IMR-90 (cell line): Measurements from ENCODE around the gene ARHGEF16. TPM values are rescaled to one million over a fixed set of nuclear protein-coding genes. Genes with fewer than 3 reads are reported as not detected.

Experiments
- ATAC-seq: fragments of 200-7000 bp; cut with Tn5 transposase; 2 replicates; pipeline ENCODE4 v1.9.1; 2020; ENCODE audit warnings: low read depth, mild to moderate bottlenecking, moderate library complexity
- BruUV-seq: library from RNA; stranded (reverse); fragments of 400-500 nt; replicated peaks from 2 replicates; lab custom pipeline; 2021; lab: Mats Ljungman, UMichigan
- CTCF ChIA-PET: fragments of 300-600 bp; formaldehyde crosslinking; extraction: SDS; loops from one replicate; lab custom pipeline; 2021; ENCODE audit warnings: antibody characterized with exemption; lab: Yijun Ruan, JAX
- POLR2A ChIA-PET: fragments of 300-600 bp; sonication (Branson Sonifier 250); formaldehyde crosslinking; loops from one replicate; lab custom pipeline; 2022; ENCODE audit warnings: antibody characterized with exemption; ENCODE audit not compliant: unreplicated experiment; lab: Charles Lee
- DNase-seq: peaks from one replicate; pipeline ENCODE4 v3.0.0; 2013
- H2AFZ ChIP-seq: replicated peaks from 2 replicates; pipeline ENCODE3; 2013; ENCODE audit warnings: low read length, mild to moderate bottlenecking; ENCODE audit not compliant: poor library complexity
- H2AK5ac ChIP-seq: 2 replicates; pipeline ENCODE4 v1.6.1; 2013; ENCODE audit warnings: low read depth, low read length, inconsistent platforms
- H2AK9ac ChIP-seq: replicated peaks from 2 replicates; pipeline ENCODE3; 2013; ENCODE audit warnings: mild to moderate bottlenecking, low read depth, low read length, moderate library complexity; ENCODE audit not compliant: poor library complexity
- H2BK120ac ChIP-seq: 2 replicates; pipeline ENCODE4 v1.6.1; 2013; ENCODE audit warnings: low read depth, low read length, inconsistent platforms
- H2BK15ac ChIP-seq: 3 replicates; pipeline ENCODE4 v1.6.1; 2013; ENCODE audit warnings: low read depth, low read length, inconsistent platforms
- H2BK20ac ChIP-seq: 2 replicates; pipeline ENCODE4 v1.6.1; 2013; ENCODE audit warnings: low read depth, mild to moderate bottlenecking, inconsistent platforms, low read length, moderate library complexity
- H2BK5ac ChIP-seq: 2 replicates; pipeline ENCODE4 v1.6.1; 2013; ENCODE audit warnings: mild to moderate bottlenecking, low read depth, low read length, inconsistent platforms; ENCODE audit not compliant: poor library complexity, severe bottlenecking
- H3K14ac ChIP-seq: replicated peaks from 2 replicates; pipeline ENCODE4 v1.6.1; 2013; ENCODE audit warnings: low read depth, low read length, inconsistent platforms
- H3K18ac ChIP-seq: 2 replicates; pipeline ENCODE4 v1.6.1; 2013; ENCODE audit warnings: low read depth, low read length, control low read depth
- H3K23ac ChIP-seq: 2 replicates; pipeline ENCODE4 v1.6.1; 2013; ENCODE audit warnings: low read depth, low read length, inconsistent platforms
- H3K27ac ChIP-seq: 2 replicates; pipeline ENCODE4 v1.5.1; 2013; ENCODE audit warnings: mild to moderate bottlenecking, control low read depth, low read length; ENCODE audit not compliant: insufficient read depth
- H3K27me3 ChIP-seq: 2 replicates; pipeline ENCODE4 v1.6.1; 2013; ENCODE audit warnings: low read length; ENCODE audit not compliant: control insufficient read depth, insufficient read depth
- H3K36me3 ChIP-seq: 2 replicates; pipeline ENCODE4 v1.6.1; 2013; ENCODE audit warnings: low read length, mixed read lengths; ENCODE audit not compliant: control insufficient read depth, insufficient read depth
- H3K4ac ChIP-seq: 2 replicates; pipeline ENCODE4 v1.6.1; 2013; ENCODE audit warnings: low read depth, low read length, inconsistent platforms
- H3K4me1 ChIP-seq: 2 replicates; pipeline ENCODE4 v1.6.1; 2013; ENCODE audit warnings: low read length, mixed read lengths; ENCODE audit not compliant: control insufficient read depth, insufficient read depth
- H3K4me2 ChIP-seq: 2 replicates; pipeline ENCODE4 v1.6.1; 2013; ENCODE audit warnings: low read depth, mild to moderate bottlenecking, control low read depth, low read length, moderate library complexity
- H3K4me3 ChIP-seq: 2 replicates; pipeline ENCODE4 v1.5.1; 2013; ENCODE audit warnings: low read depth, mild to moderate bottlenecking, control low read depth, low read length, moderate library complexity; ENCODE audit not compliant: insufficient read depth
- H3K56ac ChIP-seq: 2 replicates; pipeline ENCODE4 v1.6.1; 2013; ENCODE audit warnings: low read length, inconsistent platforms; ENCODE audit not compliant: insufficient read depth; ENCODE audit errors: extremely low read depth
- H3K79me1 ChIP-seq, 2 experiments: 2 replicates each; pipeline ENCODE4 v1.6.1; 2013; ENCODE audit warnings: low read length in 2 of 2, inconsistent platforms in 1 of 2, low read depth in 1 of 2
- H3K9ac ChIP-seq: 2 replicates; pipeline ENCODE4 v1.6.1; 2013; ENCODE audit warnings: low read depth, low read length, control low read depth
- H3K9me1 ChIP-seq: 2 replicates; pipeline ENCODE4 v1.6.1; 2013; ENCODE audit warnings: low read length, inconsistent platforms; ENCODE audit not compliant: insufficient read depth
- H3K9me3 ChIP-seq: 2 replicates; pipeline ENCODE4 v1.6.1; 2013; ENCODE audit warnings: low read length; ENCODE audit not compliant: control insufficient read depth, insufficient read depth
- H4K20me1 ChIP-seq: 2 replicates; pipeline ENCODE4 v1.6.1; 2013; ENCODE audit warnings: low read length, inconsistent platforms; ENCODE audit not compliant: insufficient read depth
- H4K5ac ChIP-seq: 2 replicates; pipeline ENCODE4 v1.6.1; 2013; ENCODE audit warnings: mild to moderate bottlenecking, low read depth, low read length, control low read depth
- H4K8ac ChIP-seq, 2 experiments: 2 replicates each; pipeline ENCODE4 v1.6.1; 2013; ENCODE audit warnings: low read depth in 2 of 2, low read length in 2 of 2, control low read depth in 1 of 2, inconsistent platforms in 1 of 2
- H4K91ac ChIP-seq: 2 replicates; pipeline ENCODE4 v1.6.1; 2013; ENCODE audit warnings: low read depth, low read length, inconsistent platforms; ENCODE audit not compliant: insufficient read depth
- BHLHE40 ChIP-seq: fragments of 150-350 bp; IDR thresholded peaks from 2 replicates; pipeline ENCODE4 v1.6.1; 2016; ENCODE audit warnings: mild to moderate bottlenecking, low read depth, low read length
- CEBPB ChIP-seq: IDR thresholded peaks from 2 replicates; pipeline ENCODE4 v1.6.1; 2012; ENCODE audit warnings: low read depth, low read length, improper control_type of control experiment
- CHD1 ChIP-seq: IDR thresholded peaks from 2 replicates; pipeline ENCODE4 v1.6.1; 2012; ENCODE audit warnings: low read depth, low read length, improper control_type of control experiment
- FOS ChIP-seq: fragments of 150-350 bp; IDR thresholded peaks from 2 replicates; pipeline ENCODE4 v1.6.1; 2016; ENCODE audit warnings: low read depth, low read length
- MAFK ChIP-seq: IDR thresholded peaks from 2 replicates; pipeline ENCODE4 v1.6.1; 2012; ENCODE audit warnings: low read depth, low read length, improper control_type of control experiment
- MAZ ChIP-seq: IDR thresholded peaks from 2 replicates; pipeline ENCODE4 v1.6.1; 2012; ENCODE audit warnings: low read depth, mild to moderate bottlenecking, low read length, improper control_type of control experiment, moderate library complexity, borderline replicate concordance
- MXI1 ChIP-seq: IDR thresholded peaks from 2 replicates; pipeline ENCODE4 v1.6.1; 2012; ENCODE audit warnings: low read depth, mild to moderate bottlenecking, low read length, moderate library complexity, borderline replicate concordance
- NFE2L2 ChIP-seq: fragments of 150-350 bp; IDR thresholded peaks from 2 replicates; pipeline ENCODE4 v1.6.1; 2016; ENCODE audit warnings: low read depth, mild to moderate bottlenecking, low read length
- RAD21 ChIP-seq: IDR thresholded peaks from 2 replicates; pipeline ENCODE4 v1.6.1; 2012; ENCODE audit warnings: low read length, improper control_type of control experiment
- RFX5 ChIP-seq: IDR thresholded peaks from 2 replicates; pipeline ENCODE4 v1.8.0; 2012; ENCODE audit warnings: low read depth, mild to moderate bottlenecking, low read length, moderate library complexity
- SMC3 ChIP-seq: fragments of 150-350 bp; IDR thresholded peaks from 2 replicates; pipeline ENCODE4 v1.6.1; 2016; ENCODE audit warnings: low read depth, mild to moderate bottlenecking, antibody characterized with exemption, low read length, moderate library complexity
- WGBS, 2 experiments: methylation state at CpG; one replicate each; pipeline versions ENCODE4 v1.1.5 to v1.1.7; 2013; ENCODE audit warnings: missing lambda C conversion rate in 2 of 2; ENCODE audit not compliant: insufficient read length in 1 of 2; ENCODE audit errors: extremely low coverage in 2 of 2; 5-methylcytosine and 5-hydroxymethylcytosine counted together
- dilution Hi-C: fragments of 300-500 bp; cut with HindIII; formaldehyde crosslinking; loops from one replicate; pipeline ENCODE4 v1.14.3; 2018; ENCODE audit warnings: low sequenced_read_pairs; ENCODE audit not compliant: unreplicated experiment
- in situ Hi-C: fragments of 300-500 bp; cut with MboI; formaldehyde crosslinking; loops from 3 replicates; pipeline ENCODE4 v1.14.3; 2019; ENCODE audit warnings: low sequenced_read_pairs, inconsistent platforms, mixed read lengths
- intact Hi-C: fragments of 100-400 bp; cut with micrococcal nuclease; formaldehyde crosslinking; loops from 2 replicates; pipeline ENCODE4 v1.10.0; 2022
- polyA plus RNA-seq, 3 experiments: library from polyadenylated mRNA; depleted of rRNA; stranded (reverse); fragments of >200 nt; gene quantifications; 2 replicates each; pipeline ENCODE4 v1.2.3, GENCODE V29; 2012; ENCODE audit warnings: low replicate concordance in 1 of 3
- total RNA-seq: library from RNA; depleted of rRNA; stranded (reverse); fragments of >200 nt; gene quantifications from 2 replicates; pipeline ENCODE4 v1.2.3, GENCODE V29; 2012
- TF ChIP-seq, protein P1 (sequence below): fragments of 150-350 bp; IDR thresholded peaks from 2 replicates; pipeline ENCODE4 v1.6.1; 2016; ENCODE audit warnings: low read depth, mild to moderate bottlenecking, low read length, moderate library complexity, borderline replicate concordance
- TF ChIP-seq, protein P2 (sequence below): fragments of 150-350 bp; IDR thresholded peaks from 2 replicates; pipeline ENCODE4 v1.6.1; 2017; ENCODE audit warnings: mild to moderate bottlenecking, antibody characterized with exemption, low read length, low read depth

The ARHGEF16 gene
- total and polyA plus RNA-seq, 2 of the 4 experiments (the other 2 are of a cell fraction) = 0.18 to 0.39 TPM

DNA sequence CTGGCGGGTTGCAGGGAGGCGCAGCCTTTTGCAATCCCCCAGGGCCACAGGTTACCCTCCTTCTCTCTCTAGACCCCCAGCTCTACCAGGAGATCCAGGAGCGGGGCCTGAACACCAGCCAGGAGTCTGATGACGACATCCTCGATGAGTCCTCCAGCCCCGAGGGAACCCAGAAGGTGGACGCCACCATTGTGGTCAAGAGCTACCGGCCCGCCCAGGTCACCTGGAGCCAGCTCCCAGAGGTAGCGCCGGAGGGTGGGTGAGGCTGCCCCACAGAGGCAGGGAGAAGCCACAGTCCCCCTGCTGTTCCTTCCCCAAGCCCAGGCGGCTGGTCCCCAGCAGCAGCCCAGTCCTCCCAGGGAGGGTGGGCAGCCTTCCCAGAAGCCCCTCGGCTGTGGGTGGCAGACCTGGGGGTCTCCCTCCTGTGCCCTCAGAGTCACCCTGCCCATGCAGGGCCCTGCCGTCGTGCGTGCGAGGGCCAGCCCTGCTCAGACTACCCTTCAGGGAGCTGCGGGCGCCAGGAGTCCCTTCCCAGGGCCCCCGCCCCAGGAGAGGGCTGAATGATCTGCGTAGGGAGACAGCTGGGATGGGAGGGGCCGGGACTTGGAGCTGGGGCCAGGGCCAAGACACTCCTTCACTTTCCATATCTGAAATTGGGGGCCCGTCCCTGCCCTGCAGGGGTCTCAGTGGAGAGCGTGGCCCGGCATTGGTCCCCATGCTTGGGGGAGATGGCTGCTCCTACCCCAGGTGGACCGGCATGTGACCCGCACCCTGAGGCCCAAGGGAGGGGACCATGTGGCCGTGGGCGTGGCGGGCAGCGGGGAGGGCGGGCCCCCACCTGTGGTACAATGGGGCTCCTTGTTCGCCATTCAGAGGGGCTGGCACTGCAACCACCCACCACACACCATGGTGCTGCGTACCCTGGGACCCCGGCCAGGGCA is 12.9 kb downstream of the ARHGEF16 start (continued):
- no peak for TF ChIP-seq CEBPB

DNA sequence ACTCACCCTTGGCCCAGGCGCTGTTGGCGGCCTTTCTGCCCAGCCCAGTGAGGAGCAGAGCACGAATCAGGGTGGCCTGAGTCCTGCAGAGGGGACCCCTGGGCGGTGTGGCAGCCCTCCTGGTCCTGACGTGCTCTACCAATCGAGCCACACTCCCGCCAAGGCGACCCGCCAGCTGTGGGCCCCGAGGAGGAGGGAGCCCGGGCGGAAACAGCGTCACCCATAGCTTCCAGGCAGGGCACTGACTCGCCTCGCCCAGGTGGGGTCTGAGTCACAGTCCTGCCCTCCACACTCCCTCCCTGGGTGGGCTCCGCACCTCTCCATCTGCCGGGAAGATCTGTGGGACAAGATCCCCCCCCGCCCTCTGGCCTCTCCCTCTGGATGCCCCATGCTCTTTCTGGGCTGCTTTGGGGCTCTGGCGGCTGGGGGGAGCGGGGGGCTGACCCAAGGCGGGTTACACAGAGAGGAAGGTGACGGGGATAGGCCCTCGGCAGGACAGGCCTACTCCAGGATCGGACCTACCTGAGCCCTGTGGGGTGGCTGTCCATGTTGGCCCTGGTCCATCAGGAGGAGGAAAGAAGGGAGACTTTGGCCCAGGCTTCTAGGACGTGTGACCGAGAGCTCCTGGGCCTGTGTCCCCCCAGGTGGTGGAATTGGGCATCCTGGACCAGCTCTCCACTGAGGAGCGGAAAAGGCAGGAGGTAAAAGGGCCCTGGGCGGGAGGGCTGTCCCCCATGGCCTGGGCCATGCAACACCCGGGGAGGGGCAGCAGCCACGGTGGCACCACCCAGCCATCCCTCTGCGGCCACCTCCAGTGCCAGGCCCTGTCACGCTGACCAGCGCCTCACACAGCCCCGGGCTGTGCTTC is 14.0 kb downstream of the ARHGEF16 start:
- Histone ChIP-seq H3K18ac (no peak overlapping the region), H2BK120ac (no peak overlapping the region), H3K9me1 (no peaks in the 10 kb centered on the region), H2AFZ (no peak overlapping the region), H2AK9ac (no peak overlapping the region), H4K91ac (no peak overlapping the region), H3K27ac (no peak overlapping the region), H3K14ac (no peak overlapping the region), H3K4me2 (no peak overlapping the region), H3K9ac (no peak overlapping the region), H3K79me1 (no peaks in the 10 kb centered on the region), H3K23ac (no peak overlapping the region), H3K36me3 (no peaks in the 10 kb centered on the region), H4K20me1 (no peaks in the 10 kb centered on the region; the same call in 1 of the 2 replicates), H2AK5ac (no peak overlapping the region), H3K4ac (no peak overlapping the region), H3K27me3 (peaks cover 7% of the 10 kb centered on the region), H2BK20ac (no peak overlapping the region), H3K9me3 (no peaks in the 10 kb centered on the region), H3K4me3 (no peak overlapping the region), H4K8ac (no peak overlapping the region), H2BK15ac (no peak overlapping the region), H3K56ac (no peak overlapping the region), H3K4me1 (peaks cover 8% of the 10 kb centered on the region), H2BK5ac (no peak overlapping the region), H4K5ac (no peak overlapping the region)
- no TSS peak for BruUV-seq
- ATAC-seq = no peak
- WGBS, 2 experiments = 80% methylated on average over 18 of the region's 34 CpGs; no CpG with 5 or more reads in 1 of the 2 experiments
- dilution Hi-C loops = no loop called here
- POLR2A ChIA-PET = no interaction called here
- DNase-seq = no peak
- in situ Hi-C loops = no loop called here
- intact Hi-C loops = no loop called here
- CTCF ChIA-PET = no interaction called here
- TF ChIP-seq RAD21 = no peak
- no peak for TF ChIP-seq NFE2L2
- no peak for TF ChIP-seq SMC3
- TF ChIP-seq RFX5 = no peak
- TF ChIP-seq, protein P1, sequence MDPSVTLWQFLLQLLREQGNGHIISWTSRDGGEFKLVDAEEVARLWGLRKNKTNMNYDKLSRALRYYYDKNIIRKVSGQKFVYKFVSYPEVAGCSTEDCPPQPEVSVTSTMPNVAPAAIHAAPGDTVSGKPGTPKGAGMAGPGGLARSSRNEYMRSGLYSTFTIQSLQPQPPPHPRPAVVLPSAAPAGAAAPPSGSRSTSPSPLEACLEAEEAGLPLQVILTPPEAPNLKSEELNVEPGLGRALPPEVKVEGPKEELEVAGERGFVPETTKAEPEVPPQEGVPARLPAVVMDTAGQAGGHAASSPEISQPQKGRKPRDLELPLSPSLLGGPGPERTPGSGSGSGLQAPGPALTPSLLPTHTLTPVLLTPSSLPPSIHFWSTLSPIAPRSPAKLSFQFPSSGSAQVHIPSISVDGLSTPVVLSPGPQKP = no peak
- TF ChIP-seq, protein P2, sequence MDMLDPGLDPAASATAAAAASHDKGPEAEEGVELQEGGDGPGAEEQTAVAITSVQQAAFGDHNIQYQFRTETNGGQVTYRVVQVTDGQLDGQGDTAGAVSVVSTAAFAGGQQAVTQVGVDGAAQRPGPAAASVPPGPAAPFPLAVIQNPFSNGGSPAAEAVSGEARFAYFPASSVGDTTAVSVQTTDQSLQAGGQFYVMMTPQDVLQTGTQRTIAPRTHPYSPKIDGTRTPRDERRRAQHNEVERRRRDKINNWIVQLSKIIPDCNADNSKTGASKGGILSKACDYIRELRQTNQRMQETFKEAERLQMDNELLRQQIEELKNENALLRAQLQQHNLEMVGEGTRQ = no peak
- TF ChIP-seq MXI1 = no peak
- no peak for TF ChIP-seq MAFK
- TF ChIP-seq CHD1 = no peak
- TF ChIP-seq MAZ = no peak
- no peak for TF ChIP-seq FOS
- TF ChIP-seq BHLHE40 = no peak
